Progenitor cell of endocrine pancreas (in vitro differentiated cells): Measurements from ENCODE around the gene FAM114A1. TPM values are rescaled to one million over a fixed set of nuclear protein-coding genes. Genes with fewer than 3 reads are reported as not detected.
"Not testable (repeated sequence)": the region's sequence is repeated elsewhere in the genome, so short reads cannot be mapped to it uniquely, and the experiment has no call there.

ENCODE experiments used
- DNase-seq: peaks from one replicate; pipeline ENCODE4 v3.0.0; 2021; ENCODE audit warnings: low spot score; ENCODE audit not compliant: unreplicated experiment
- H3K27ac Mint-ChIP-seq: 2 replicates; pipeline ENCODE4 v1.8.0; 2021; ENCODE audit warnings: mild to moderate bottlenecking, moderate library complexity, mixed read lengths
- H3K27me3 Mint-ChIP-seq: 2 replicates; pipeline ENCODE4 v1.8.0; 2021; ENCODE audit warnings: mixed read lengths
- H3K36me3 Mint-ChIP-seq: 2 replicates; pipeline ENCODE4 v1.8.0; 2022; ENCODE audit warnings: mixed read lengths; ENCODE audit not compliant: insufficient read depth
- H3K4me1 Mint-ChIP-seq: 2 replicates; pipeline ENCODE4 v1.8.0; 2021; ENCODE audit warnings: low read depth, mixed read lengths
- H3K4me3 Mint-ChIP-seq: 2 replicates; pipeline ENCODE4 v1.8.0; 2021; ENCODE audit warnings: low read depth, mild to moderate bottlenecking, moderate library complexity, mixed read lengths
- H3K9me3 Mint-ChIP-seq: 2 replicates; pipeline ENCODE4 v1.8.0; 2021; ENCODE audit warnings: low read depth, mixed read lengths
- CTCF ChIP-seq: fragments of 200-600 bp; sonication (generic); IDR thresholded peaks from one replicate; pipeline ENCODE4 v1.5.0; 2021; ENCODE audit warnings: antibody characterized with exemption, mild to moderate bottlenecking; ENCODE audit not compliant: unreplicated experiment
- total RNA-seq: library from RNA; stranded (reverse); gene quantifications from 2 replicates; pipeline ENCODE4 v1.2.1, GENCODE V29; 2021

Gene FAM114A1
- total RNA-seq, 1 donor from 2014 or later: 32.6 TPM

GRCh38 chr4:38930707-38931106 is 63.1 kb downstream of the FAM114A1 start:
- H3K27ac Mint-ChIP-seq: peak overlapping the region; percentile 59
- H3K27me3 Mint-ChIP-seq: no peaks in the 10 kb centered on the region
- no peaks in the 10 kb centered on the region for H3K9me3 Mint-ChIP-seq
- H3K36me3 Mint-ChIP-seq: peaks cover 24% of the 10 kb centered on the region
- TF ChIP-seq CTCF: no peak
- no peak for DNase-seq
- H3K4me3 Mint-ChIP-seq: no peak overlapping the region
- H3K4me1 Mint-ChIP-seq: peaks cover 10% of the 10 kb centered on the region

GRCh38 chr4:38931125-38931524 is 63.5 kb downstream of the FAM114A1 start:
- H3K9me3 Mint-ChIP-seq: no peaks in the 10 kb centered on the region
- H3K27ac Mint-ChIP-seq: no peak overlapping the region

GRCh38 chr4:38935391-38936073 is 67.9 kb downstream of the FAM114A1 start:
- H3K36me3 Mint-ChIP-seq: peaks cover 31% of the 10 kb centered on the region
- H3K27me3 Mint-ChIP-seq: no peaks in the 10 kb centered on the region
- H3K9me3 Mint-ChIP-seq: no peaks in the 10 kb centered on the region
- H3K4me3 Mint-ChIP-seq: no peak overlapping the region
- no peak overlapping the region for H3K27ac Mint-ChIP-seq
- no peak for DNase-seq
- peaks cover 5% of the 10 kb centered on the region for H3K4me1 Mint-ChIP-seq
- no peak for TF ChIP-seq CTCF

More at GRCh38 chr4:38931125-38931524, 63.5 kb downstream of the FAM114A1 start:
- Mint-ChIP-seq H3K4me1 (peaks cover 10% of the 10 kb centered on the region), H3K4me3 (no peak overlapping the region), H3K36me3 (peaks cover 24% of the 10 kb centered on the region), H3K27me3 (no peaks in the 10 kb centered on the region)
- no peak for DNase-seq
- no peak for TF ChIP-seq CTCF

- no peak overlapping the region for H3K4me3 Mint-ChIP-seq
- no peak overlapping the region for H3K27ac Mint-ChIP-seq
- H3K9me3 Mint-ChIP-seq: no peaks in the 10 kb centered on the region
- H3K36me3 Mint-ChIP-seq: peaks cover 20% of the 10 kb centered on the region
- no peak for DNase-seq
- no peak for TF ChIP-seq CTCF
- peaks cover 3% of the 10 kb centered on the region for H3K4me1 Mint-ChIP-seq
- H3K27me3 Mint-ChIP-seq: no peaks in the 10 kb centered on the region
These were observed 71.6 kb downstream of the FAM114A1 start for GRCh38 chr4:38939165-38939564.

GRCh38 chr4:38940476-38940875 is 72.9 kb downstream of the FAM114A1 start:
- TF ChIP-seq CTCF: no peak
- H3K4me1 Mint-ChIP-seq: peaks cover 3% of the 10 kb centered on the region
- no peak overlapping the region for H3K27ac Mint-ChIP-seq
- H3K4me3 Mint-ChIP-seq: no peak overlapping the region
- peaks cover 24% of the 10 kb centered on the region for H3K36me3 Mint-ChIP-seq
- no peaks in the 10 kb centered on the region for H3K9me3 Mint-ChIP-seq
- no peak for DNase-seq
- no peaks in the 10 kb centered on the region for H3K27me3 Mint-ChIP-seq

GRCh38 chr4:38941906-38942305 is 74.3 kb downstream of the FAM114A1 start:
- DNase-seq, H3K27ac Mint-ChIP-seq, H3K9me3 Mint-ChIP-seq, H3K4me3 Mint-ChIP-seq, H3K27me3 Mint-ChIP-seq, H3K4me1 Mint-ChIP-seq: not testable (repeated sequence)
- peaks cover 23% of the 10 kb centered on the region for H3K36me3 Mint-ChIP-seq
